K562 (cell line): ENCODE results near the gene OBSL1. TPM values are rescaled to one million over a fixed set of nuclear protein-coding genes. Genes with fewer than 3 reads are reported as not detected.

Experiments used
- GTF2E2 ChIP-seq: fragments of 200-800 bp; sonication (Bioruptor generic); IDR thresholded peaks from 2 replicates; pipeline ENCODE4 v1.6.1; 2016; ENCODE audit warnings: missing genetic modification characterization, missing compliant biosample characterization
- KLF13 ChIP-seq: fragments of 450-650 bp; IDR thresholded peaks from 2 replicates; pipeline ENCODE4 v1.6.1; 2016; ENCODE audit warnings: missing genetic modification characterization, low read depth, mild to moderate bottlenecking, missing compliant biosample characterization, moderate library complexity, borderline replicate concordance
- MTA3 ChIP-seq: fragments of 450-650 bp; formaldehyde crosslinking; IDR thresholded peaks from 2 replicates; pipeline ENCODE4 v1.6.1; 2017; ENCODE audit warnings: mild to moderate bottlenecking, borderline replicate concordance
- ZBED1 ChIP-seq: IDR thresholded peaks from 2 replicates; pipeline ENCODE4 v1.6.1; 2014
- polyA plus RNA-seq, 8 experiments: library from polyadenylated mRNA; depleted of rRNA in 4 of 8; stranded (reverse) in 5 of 8; unstranded in 3 of 8; fragments of >200 nt; fragmentation: Nextera tagmentation in 2 of 8; fragmentation: Illumina TruSeq in 1 of 8; extraction: Ambion mirVana in 2 of 8; extraction: Trizol in 1 of 8; gene quantifications; 2 replicates each; pipeline versions ENCODE4 v1.2.1 to v1.2.3, GENCODE V29; 2011 to 2014; ENCODE audit warnings: inconsistent platforms in 1 of 8, missing spikeins in 1 of 8
- total RNA-seq, 7 experiments: library from RNA; depleted of rRNA in 6 of 7; stranded (reverse); fragments of >200 nt in 6 of 7; fragmentation: Illumina TruSeq in 2 of 7; extraction: Trizol in 2 of 7; gene quantifications; 2 replicates each; pipeline versions ENCODE4 v1.2.1 to v1.2.3, GENCODE V29; 2011 to 2021; ENCODE audit warnings: low replicate concordance in 1 of 7
- TF ChIP-seq, protein P1 (sequence below), 2 experiments: IDR thresholded peaks in 1 of 2; conservative IDR thresholded peaks in 1 of 2; 2 replicates each; pipeline ENCODE4 v1.6.1; 2016; ENCODE audit warnings: low read depth in 2 of 2, mild to moderate bottlenecking in 1 of 2, missing compliant biosample characterization in 1 of 2, missing genetic modification characterization in 1 of 2, moderate library complexity in 1 of 2
- TF ChIP-seq, protein P2 (sequence below): sonication (generic); formaldehyde crosslinking; IDR thresholded peaks from 2 replicates; pipeline ENCODE4 v1.9.0; 2022; ENCODE audit warnings: mild to moderate bottlenecking, missing genetic modification reagents
- TF ChIP-seq, protein P3 (sequence below): fragments of 450-650 bp; IDR thresholded peaks from 2 replicates; pipeline ENCODE4 v1.6.1; 2018; ENCODE audit warnings: mild to moderate bottlenecking, low read depth; ENCODE audit not compliant: partially characterized antibody

OBSL1 gene
- total and polyA plus RNA-seq, 9 of the 15 experiments (the other 6 are each of a cell fraction or from before 2014, with no cell fraction given): 1.2 to 26.6 (median 8.6) TPM

DNA sequence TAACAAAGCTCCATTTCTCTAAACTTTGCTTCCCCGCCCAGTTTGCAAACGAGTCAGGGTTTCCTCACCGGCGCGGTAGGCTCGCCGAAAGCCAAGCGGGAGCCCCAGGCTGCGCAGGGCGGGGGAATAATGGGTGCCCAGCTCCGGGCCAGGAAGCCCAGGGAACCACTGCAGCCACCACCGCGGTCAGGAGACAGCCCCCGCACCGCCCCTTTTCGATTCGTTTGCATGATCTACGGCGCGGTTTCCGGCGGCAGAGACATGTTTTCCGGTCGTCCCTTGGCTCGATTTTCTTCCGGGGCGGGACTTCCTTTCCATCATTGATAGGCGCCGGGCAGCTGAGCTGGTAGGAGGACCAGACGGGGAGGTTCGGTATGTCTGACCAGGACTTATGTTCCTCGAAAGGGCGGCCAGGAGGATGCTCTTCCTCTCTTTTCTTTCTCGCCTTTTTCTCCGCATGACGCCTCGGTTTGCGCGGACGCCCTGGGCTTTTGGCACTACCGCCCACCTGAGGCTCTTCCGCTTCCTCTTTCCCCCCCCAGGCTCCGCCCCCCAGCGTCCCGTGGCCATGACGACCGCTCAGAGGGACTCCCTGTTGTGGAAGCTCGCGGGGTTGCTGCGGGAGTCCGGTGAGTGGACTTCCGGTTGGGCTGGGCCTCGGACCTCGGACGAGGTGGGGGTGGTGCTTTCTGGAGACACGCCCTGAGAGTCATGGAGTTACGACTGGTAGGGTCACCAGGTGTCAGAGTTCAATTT is 26.4 kb upstream of the OBSL1 start, which contains the start of gene STK11IP (continued):
- TF ChIP-seq, protein P1, sequence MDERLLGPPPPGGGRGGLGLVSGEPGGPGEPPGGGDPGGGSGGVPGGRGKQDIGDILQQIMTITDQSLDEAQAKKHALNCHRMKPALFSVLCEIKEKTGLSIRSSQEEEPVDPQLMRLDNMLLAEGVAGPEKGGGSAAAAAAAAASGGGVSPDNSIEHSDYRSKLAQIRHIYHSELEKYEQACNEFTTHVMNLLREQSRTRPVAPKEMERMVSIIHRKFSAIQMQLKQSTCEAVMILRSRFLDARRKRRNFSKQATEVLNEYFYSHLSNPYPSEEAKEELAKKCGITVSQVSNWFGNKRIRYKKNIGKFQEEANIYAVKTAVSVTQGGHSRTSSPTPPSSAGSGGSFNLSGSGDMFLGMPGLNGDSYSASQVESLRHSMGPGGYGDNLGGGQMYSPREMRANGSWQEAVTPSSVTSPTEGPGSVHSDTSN (CRISPR knock-in tag; IDR thresholded peaks at IDR 0.05; ENCODE audit: low read depth): no peak
- TF ChIP-seq, protein P1 (tag; conservative IDR thresholded peaks at IDR 0.05; ENCODE audit: low read depth): peak; percentile 66
- peak; percentile 10; the same call in 1 of the 2 replicates for TF ChIP-seq MTA3
- TF ChIP-seq GTF2E2 (tag): peak; percentile 82
- TF ChIP-seq, protein P2, sequence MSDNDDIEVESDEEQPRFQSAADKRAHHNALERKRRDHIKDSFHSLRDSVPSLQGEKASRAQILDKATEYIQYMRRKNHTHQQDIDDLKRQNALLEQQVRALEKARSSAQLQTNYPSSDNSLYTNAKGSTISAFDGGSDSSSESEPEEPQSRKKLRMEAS (CRISPR knock-in tag): peak; percentile 54; the same call in 1 of the 2 replicates
- TF ChIP-seq, protein P3, sequence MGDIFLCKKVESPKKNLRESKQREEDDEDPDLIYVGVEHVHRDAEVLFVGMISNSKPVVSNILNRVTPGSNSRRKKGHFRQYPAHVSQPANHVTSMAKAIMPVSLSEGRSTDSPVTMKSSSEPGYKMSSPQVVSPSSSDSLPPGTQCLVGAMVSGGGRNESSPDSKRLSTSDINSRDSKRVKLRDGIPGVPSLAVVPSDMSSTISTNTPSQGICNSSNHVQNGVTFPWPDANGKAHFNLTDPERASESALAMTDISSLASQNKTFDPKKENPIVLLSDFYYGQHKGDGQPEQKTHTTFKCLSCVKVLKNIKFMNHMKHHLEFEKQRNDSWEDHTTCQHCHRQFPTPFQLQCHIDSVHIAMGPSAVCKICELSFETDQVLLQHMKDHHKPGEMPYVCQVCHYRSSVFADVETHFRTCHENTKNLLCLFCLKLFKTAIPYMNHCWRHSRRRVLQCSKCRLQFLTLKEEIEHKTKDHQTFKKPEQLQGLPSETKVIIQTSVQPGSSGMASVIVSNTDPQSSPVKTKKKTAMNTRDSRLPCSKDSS: no peak
- TF ChIP-seq ZBED1: no peak; the same call in 1 of the 2 replicates
- TF ChIP-seq KLF13 (tag): peak; percentile 77
